ENCODE data around the gene NCKAP5L.
"Not testable (repeated sequence)": the region's sequence is repeated elsewhere in the genome, so short reads cannot be mapped to it uniquely, and the experiment has no call there.

Gene NCKAP5L

DNA sequence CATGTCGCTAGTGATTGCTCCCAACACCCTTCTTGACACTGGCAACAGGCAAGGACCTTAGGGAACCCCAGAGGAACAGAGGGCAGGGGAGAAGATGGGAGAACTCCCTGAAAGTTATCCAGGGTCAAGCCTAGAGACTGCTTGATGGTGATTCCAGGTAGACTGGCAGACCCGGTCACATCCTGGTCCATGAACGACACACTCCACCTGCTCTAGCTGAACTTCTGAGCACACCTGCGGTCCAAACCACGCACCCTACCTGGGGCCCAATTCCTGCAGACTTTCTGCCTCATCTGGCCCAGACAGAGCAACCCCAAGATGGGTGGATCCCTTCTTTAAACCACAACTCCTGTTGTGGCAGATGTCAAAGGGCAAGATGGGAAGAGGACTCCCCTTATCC, 34.2 kb downstream of the NCKAP5L start:
- H3K27ac Mint-ChIP-seq: no peak overlapping the region
- H3K9me3 Mint-ChIP-seq: no peaks in the 10 kb centered on the region
- no peaks in the 10 kb centered on the region for H3K27me3 Mint-ChIP-seq (ENCODE audit: low read depth)
- H3K36me3 Mint-ChIP-seq (ENCODE audit: low read depth): no peaks in the 10 kb centered on the region
- no peak overlapping the region for H3K4me3 Mint-ChIP-seq
- H3K4me1 Mint-ChIP-seq (ENCODE audit: low read depth): no peaks in the 10 kb centered on the region

DNA sequence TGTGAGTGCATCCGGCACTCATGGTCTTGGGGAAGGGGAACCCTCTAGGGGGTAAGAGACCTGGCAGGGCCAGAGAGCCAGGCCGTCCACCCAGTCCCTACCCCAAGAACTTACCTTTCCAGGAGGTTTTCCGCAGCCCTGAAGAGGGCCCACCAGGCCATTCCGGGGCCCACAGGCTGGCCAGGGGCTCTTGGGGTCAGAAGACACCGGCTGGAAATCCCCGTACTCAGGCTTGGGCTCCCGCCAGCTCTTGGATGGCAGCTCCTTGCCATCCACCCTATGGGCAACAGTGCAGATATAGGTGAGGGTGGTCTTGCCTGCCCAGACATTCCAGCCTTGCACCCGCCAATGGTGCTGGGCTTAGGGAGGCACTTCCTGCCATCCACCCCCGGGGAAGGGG, 34.6 kb downstream of the NCKAP5L start:
- Mint-ChIP-seq H3K4me1 (ENCODE audit: low read depth) (no peaks in the 10 kb centered on the region), H3K9me3 (no peaks in the 10 kb centered on the region), H3K4me3 (no peak overlapping the region), H3K27me3 (ENCODE audit: low read depth) (no peaks in the 10 kb centered on the region), H3K36me3 (ENCODE audit: low read depth) (no peaks in the 10 kb centered on the region), H3K27ac (no peak overlapping the region)

DNA sequence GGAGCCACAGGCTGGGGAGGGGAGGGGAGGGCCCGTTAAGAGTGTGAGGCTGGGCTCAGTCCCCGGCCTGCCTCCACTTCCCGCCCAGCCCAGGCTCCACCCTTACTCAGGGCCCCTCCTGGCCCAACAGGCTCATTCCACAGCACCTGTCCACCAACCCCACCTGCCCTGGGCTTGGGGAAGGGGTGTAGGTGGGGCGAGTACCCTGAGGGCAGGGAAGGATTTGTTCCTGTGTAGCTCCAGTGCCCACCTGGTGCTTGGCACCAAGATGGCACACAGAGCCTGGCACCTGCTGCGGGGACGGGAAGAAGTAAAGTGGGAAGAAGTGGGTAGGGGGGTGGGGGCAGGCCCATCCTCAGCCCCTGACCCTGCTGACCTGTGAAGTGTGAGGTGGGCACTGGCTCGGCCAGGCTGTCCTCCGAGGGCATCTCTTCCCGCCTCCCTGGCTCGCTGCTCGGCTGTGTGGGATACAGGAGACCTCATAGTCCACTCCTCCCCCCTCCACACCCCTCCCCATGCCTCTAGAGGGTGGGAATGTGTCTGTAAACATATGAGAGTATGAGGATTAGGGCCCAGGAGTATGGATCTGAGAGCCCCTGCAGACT, 35.1 kb downstream of the NCKAP5L start:
- Mint-ChIP-seq H3K36me3 (ENCODE audit: low read depth) (no peaks in the 10 kb centered on the region), H3K27ac (no peak overlapping the region), H3K27me3 (ENCODE audit: low read depth) (no peaks in the 10 kb centered on the region), H3K9me3 (no peaks in the 10 kb centered on the region), H3K4me1 (ENCODE audit: low read depth) (no peaks in the 10 kb centered on the region), H3K4me3 (no peak overlapping the region)

DNA sequence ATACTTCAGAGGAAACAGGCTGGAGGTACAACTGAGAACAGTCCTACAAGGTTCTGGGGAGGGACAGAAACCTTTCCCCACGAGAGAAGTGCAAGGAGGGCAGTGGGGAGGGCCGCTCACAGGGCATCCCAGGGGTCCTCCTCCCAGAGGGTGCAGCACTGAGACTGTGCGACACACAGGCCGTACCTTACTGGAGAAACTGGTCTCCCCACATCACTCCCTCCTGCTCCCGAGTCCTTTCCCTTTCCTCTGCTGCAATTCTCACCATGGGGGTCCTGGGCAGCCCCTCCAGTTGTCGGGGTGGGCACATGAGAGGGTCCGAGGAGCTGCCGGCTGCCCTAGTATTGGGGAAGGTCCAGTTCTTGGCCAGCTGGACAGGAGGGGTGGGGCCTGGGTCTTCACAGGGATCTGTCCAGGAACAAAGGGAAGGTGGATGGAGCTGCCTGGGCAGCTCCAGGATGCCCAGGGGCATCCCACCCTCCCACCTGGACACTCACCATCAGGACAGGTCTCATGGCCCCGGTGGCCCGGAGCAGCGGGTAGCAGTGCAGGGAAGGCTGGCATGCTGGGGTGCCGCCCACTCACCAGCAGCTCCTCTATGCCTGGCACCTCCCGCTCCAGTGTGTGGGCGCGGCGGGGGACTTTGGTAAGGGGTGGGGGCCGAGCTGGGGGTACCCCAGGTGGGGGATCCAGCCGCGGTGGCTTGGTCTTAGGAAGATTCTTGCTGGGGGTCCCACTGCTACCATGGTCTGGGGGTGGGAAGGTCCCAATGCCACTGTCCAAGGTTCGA, 35.8 kb downstream of the NCKAP5L start:
- H3K4me1 Mint-ChIP-seq (ENCODE audit: low read depth): no peaks in the 10 kb centered on the region
- no peaks in the 10 kb centered on the region for H3K27me3 Mint-ChIP-seq (ENCODE audit: low read depth)
- no peak overlapping the region for H3K27ac Mint-ChIP-seq

DNA sequence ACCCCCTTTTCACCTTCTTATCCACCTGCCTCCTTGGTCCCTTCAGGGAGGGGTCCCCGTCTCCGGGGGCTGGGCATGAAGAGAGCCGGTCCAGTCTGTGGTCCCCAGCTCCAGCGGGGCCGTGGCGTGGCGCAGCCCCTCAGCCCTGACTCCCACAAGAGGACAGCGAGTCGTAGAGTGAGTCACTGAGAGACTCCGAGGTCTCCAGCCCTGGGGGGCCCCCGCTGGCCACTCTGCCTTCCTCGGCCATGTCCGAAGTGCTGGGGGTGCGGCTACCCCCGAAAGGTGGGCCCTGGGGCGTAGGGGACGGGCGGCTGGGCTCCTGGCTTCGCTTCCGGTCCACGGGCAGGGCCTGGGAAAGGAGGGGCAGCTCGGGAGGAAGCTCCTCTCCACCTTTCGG, 36.5 kb downstream of the NCKAP5L start:
- peaks cover 4% of the 10 kb centered on the region for H3K9me3 Mint-ChIP-seq
- H3K36me3 Mint-ChIP-seq (ENCODE audit: low read depth): no peaks in the 10 kb centered on the region
- H3K27me3 Mint-ChIP-seq (ENCODE audit: low read depth): no peaks in the 10 kb centered on the region
- H3K4me3 Mint-ChIP-seq: no peak overlapping the region
- no peaks in the 10 kb centered on the region for H3K4me1 Mint-ChIP-seq (ENCODE audit: low read depth)
- H3K27ac Mint-ChIP-seq: no peak overlapping the region

More for the DNA sequence above, 35.8 kb downstream of the NCKAP5L start:
- Mint-ChIP-seq H3K9me3 (peaks cover 4% of the 10 kb centered on the region), H3K36me3 (ENCODE audit: low read depth) (no peaks in the 10 kb centered on the region), H3K4me3 (no peak overlapping the region)

DNA sequence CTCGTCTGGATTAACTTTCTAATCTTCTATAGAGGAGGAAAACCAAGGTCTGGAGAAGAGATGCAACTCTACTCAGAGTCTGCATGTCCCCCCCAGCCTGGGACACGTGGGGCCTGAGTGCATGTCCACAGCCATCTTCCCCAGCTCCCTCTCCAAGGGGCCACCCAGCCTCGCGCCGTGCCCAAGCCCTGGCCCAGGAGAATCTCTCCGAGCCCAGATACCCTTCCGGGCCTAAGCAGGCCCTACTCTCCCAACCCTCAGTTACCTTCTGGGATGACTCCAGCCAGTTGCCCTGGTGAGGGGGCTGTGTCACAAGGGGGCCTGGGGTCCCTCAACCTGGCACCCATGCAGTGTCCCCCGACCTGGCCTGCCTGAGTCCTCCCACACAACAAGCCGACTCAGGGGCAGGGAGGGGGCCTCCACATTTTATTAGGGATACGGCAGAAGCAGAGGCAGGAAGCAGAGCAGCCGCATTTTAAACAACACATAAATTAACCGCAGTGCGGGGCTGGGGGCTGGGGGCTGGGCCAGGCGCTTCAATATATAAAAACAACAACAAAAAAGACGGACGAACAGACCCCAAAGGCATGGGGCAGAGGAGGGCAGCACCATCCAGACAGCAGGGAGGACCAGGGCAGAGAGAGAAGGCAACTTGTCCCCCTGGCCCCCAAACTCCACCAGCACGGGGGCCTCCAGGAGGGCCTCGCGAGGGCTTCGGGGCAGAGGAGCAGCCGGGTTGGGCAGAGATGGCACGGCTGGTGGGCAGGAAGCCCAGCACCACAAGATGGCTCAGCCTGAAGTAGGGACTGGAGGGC, 37.3 kb downstream of the NCKAP5L start:
- no peaks in the 10 kb centered on the region for H3K36me3 Mint-ChIP-seq (ENCODE audit: low read depth)
- H3K4me3 Mint-ChIP-seq: no peak overlapping the region
- H3K27ac Mint-ChIP-seq: no peak overlapping the region
- no peaks in the 10 kb centered on the region for H3K27me3 Mint-ChIP-seq (ENCODE audit: low read depth)
- H3K4me1 Mint-ChIP-seq (ENCODE audit: low read depth): no peaks in the 10 kb centered on the region
- H3K9me3 Mint-ChIP-seq: peaks cover 4% of the 10 kb centered on the region

DNA sequence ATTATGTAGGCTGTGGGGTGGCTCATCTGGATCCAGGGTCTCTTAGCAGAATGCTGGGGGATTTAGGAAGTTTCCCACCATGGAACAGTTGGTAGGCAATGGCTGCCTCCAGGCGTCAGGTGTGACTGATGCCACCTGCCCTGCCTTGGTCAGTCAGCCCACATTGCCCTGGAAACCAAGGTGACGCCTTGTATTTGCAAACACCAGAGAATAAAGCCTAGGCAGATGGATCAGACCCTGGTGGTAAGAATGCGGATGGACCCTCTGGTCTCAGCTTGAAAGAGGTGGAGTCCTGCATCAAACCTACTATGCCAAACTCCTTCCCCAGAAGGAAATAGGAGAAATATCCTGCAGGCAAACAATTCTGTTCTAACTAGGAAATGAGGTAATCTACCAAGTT, 38.2 kb downstream of the NCKAP5L start:
- Mint-ChIP-seq H3K27me3 (ENCODE audit: low read depth) (peaks cover 3% of the 10 kb centered on the region), H3K4me1 (ENCODE audit: low read depth) (no peaks in the 10 kb centered on the region), H3K9me3 (peaks cover 4% of the 10 kb centered on the region), H3K27ac (no peak overlapping the region), H3K4me3 (no peak overlapping the region), H3K36me3 (ENCODE audit: low read depth) (no peaks in the 10 kb centered on the region)

DNA sequence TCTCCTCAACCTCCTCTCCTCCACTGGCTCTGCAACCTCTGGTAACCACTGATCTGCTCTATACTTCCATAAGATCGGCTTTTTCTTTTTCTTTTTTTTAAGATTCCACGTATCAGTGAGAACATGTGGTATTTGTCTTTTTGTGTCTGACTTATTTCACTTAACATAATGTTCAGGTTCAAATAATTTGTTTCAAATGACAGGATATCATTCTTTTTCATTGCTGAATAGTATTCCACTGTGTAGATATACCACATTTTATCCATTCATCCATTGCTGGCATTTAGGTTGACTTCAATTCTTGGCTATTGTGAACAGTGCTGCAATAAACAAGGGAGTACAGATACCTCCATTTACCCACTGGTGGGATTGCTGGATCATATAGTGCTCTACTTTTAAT, 40.5 kb downstream of the NCKAP5L start:
- H3K9me3 Mint-ChIP-seq: peaks cover 4% of the 10 kb centered on the region
- no peaks in the 10 kb centered on the region for H3K36me3 Mint-ChIP-seq (ENCODE audit: low read depth)
- H3K4me3 Mint-ChIP-seq: no peak overlapping the region
- no peaks in the 10 kb centered on the region for H3K4me1 Mint-ChIP-seq (ENCODE audit: low read depth)
- no peak overlapping the region for H3K27ac Mint-ChIP-seq
- H3K27me3 Mint-ChIP-seq (ENCODE audit: low read depth): peaks cover 15% of the 10 kb centered on the region

DNA sequence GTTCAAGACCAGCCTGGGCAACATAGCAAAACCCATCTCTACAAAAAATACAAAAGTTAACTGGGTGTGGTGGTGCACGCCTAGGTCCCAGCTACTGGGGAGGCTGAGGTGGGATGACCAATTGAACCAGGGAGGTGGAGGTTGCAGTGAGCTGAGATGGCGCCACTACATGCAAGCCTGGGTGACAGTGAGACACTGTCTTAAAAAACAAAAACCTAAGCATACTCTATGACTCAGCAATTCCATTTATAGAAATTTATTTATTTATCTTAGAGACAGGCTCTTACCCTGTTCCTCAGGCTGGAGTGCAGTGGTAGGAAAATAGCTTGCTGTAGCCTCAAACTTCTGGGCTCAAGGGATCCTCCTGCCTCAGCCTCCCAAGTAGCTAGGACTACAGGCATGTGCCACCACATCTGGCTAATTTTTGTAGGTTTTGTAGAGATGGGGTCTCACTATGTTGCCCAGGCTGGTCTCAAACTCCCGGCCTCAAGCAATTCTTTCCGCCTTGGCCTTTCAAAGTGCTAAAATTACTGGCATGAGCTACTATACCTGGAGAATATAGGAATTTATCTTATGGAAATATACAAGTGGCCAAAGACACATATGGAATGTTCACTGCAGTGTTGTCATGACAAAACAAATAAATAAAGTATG, 43.3 kb downstream of the NCKAP5L start:
- Mint-ChIP-seq H3K4me1 (ENCODE audit: low read depth) (no peaks in the 10 kb centered on the region), H3K36me3 (ENCODE audit: low read depth) (no peaks in the 10 kb centered on the region), H3K9me3 (peaks cover 4% of the 10 kb centered on the region), H3K27me3 (ENCODE audit: low read depth) (peaks cover 33% of the 10 kb centered on the region), H3K4me3 (no peak overlapping the region), H3K27ac (no peak overlapping the region)

DNA sequence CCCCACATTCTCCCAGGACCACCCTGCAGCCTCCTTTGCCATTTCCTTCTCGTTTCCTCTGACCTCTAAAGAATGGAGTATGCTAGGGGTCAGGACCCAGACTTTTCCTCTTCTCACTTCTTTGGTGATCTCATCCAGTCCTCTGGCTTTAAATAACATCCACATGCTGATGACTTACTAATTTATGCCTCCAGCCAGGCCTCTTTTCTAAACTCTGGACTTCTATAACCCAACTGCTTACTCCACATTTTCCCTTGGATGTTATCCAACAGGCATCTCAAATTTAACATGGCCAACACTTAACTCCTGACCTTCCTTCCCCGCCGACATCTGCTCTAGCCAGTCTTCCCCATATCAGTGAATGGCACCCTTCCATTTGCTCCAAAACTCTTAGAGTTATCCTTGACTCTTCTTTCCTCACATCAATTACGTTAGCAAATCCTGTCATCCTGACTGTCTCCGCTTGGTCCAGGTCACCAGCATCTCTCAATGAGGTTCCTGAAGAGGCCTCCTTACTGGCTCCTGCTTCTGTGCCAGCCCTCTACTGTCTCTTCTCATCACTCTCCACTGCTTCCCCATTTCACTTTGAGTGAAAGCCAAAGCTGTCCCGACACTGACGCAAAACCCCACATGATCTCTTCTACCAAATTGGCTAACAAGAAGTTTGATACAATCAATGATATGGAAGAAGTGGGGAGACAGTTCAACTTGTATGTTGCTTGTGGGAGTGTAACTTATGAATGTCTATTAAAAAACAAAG, 44.1 kb downstream of the NCKAP5L start:
- peaks cover 41% of the 10 kb centered on the region for H3K27me3 Mint-ChIP-seq (ENCODE audit: low read depth)
- no peaks in the 10 kb centered on the region for H3K36me3 Mint-ChIP-seq (ENCODE audit: low read depth)
- H3K27ac Mint-ChIP-seq: no peak overlapping the region

DNA sequence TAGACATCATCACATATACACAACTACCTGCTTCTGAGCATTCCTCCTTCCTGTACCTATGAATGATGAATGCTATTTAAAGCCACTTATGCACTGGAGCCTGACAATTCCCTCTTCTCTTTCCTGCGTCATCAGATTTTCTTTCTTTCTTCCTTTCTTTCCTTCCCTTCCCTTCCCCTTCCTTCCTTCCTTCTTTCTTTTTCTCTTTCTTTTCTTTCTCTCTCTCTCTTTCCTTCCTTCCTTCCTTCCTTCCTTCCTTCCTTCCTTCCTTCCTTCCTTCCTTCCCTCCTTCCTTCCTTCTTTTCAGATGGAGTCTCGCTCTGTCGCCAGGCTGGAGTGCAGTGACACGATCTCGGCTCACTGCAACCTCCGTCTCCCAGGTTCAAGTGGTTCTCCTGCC, 47.3 kb downstream of the NCKAP5L start:
- H3K27ac Mint-ChIP-seq; H3K9me3 Mint-ChIP-seq; H3K36me3 Mint-ChIP-seq (ENCODE audit: low read depth); H3K4me3 Mint-ChIP-seq: not testable (repeated sequence)
- peaks cover 15% of the 10 kb centered on the region for H3K4me1 Mint-ChIP-seq (ENCODE audit: low read depth)
- peaks cover 42% of the 10 kb centered on the region for H3K27me3 Mint-ChIP-seq (ENCODE audit: low read depth)

More for the DNA sequence above, 44.1 kb downstream of the NCKAP5L start:
- peaks cover 1% of the 10 kb centered on the region for H3K4me1 Mint-ChIP-seq (ENCODE audit: low read depth)
- no peak overlapping the region for H3K4me3 Mint-ChIP-seq
- peaks cover 4% of the 10 kb centered on the region for H3K9me3 Mint-ChIP-seq

DNA sequence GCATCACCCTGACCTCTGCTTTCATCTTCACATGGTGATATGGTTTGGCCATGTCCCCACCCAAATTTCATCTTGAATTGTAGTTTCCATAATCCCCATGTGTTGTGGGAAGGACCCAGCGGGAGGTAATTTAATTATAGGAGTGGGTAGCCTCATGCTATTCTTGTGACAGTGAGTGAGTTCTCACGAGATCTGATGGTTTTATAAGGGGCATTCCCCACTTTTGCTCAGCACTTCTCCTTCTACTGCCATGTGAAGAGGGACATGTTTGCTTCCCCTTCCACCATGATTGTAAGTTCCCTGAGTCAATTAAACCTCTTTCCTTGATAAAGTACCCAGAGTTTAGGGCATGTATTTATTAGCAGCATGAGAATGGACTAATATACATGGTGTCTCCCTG, 48.6 kb downstream of the NCKAP5L start:
- Mint-ChIP-seq H3K4me1 (ENCODE audit: low read depth) (peaks cover 18% of the 10 kb centered on the region), H3K9me3 (no peaks in the 10 kb centered on the region), H3K27me3 (ENCODE audit: low read depth) (peaks cover 39% of the 10 kb centered on the region), H3K4me3 (no peak overlapping the region), H3K27ac (no peak overlapping the region), H3K36me3 (ENCODE audit: low read depth) (no peaks in the 10 kb centered on the region)

DNA sequence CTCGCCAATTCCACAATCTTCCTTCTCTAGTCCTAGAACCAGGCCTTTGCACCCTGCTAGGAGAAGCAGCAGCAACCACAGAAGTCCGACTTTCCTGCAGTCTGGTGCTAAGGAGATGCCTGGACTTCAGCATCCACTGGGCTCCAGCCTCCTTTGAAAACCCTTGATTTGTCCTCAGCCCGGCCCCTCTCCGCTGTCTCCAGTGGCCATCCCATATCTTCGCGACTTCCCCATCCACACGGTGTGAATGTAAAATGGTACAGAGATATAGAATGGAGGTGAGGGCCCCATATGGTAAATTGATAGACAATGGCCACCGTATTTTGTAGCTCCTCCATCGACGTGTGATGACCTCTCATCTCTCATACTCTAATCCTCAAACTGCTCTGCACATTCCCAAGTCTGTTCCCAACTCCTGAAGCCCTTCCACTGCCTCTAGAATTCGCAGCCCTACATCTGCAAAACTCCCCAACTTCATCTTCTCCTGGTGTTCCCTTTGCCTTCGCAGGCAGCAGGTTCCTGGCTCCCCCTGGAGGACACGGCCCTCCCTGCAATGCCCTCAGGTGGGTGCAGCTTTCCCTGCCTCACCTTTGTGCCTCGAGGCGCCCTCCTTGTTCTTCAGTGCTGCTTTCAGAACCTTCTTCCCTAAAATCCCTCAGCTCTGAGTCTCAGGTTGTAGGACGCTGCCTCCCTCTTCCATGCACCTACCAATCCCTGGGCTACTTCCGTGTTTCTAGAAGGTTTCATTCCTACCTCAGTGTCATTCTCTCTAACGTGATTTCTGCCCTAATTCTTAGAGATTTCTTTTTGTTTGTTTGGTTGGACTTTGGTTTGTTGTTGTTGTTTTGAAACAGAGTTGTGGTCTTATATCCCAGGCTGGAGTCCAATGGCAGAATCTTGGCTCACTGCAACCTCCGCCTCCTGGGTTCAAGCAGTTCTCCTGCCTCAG, 50.1 kb downstream of the NCKAP5L start:
- no peaks in the 10 kb centered on the region for H3K9me3 Mint-ChIP-seq
- H3K36me3 Mint-ChIP-seq (ENCODE audit: low read depth): no peaks in the 10 kb centered on the region
- H3K4me3 Mint-ChIP-seq: no peak overlapping the region
- peak overlapping the region; percentile 0 for H3K27ac Mint-ChIP-seq
- peaks cover 18% of the 10 kb centered on the region for H3K4me1 Mint-ChIP-seq (ENCODE audit: low read depth)
- H3K27me3 Mint-ChIP-seq (ENCODE audit: low read depth): peaks cover 27% of the 10 kb centered on the region

Measured in T-helper 1 cell treated with Interleukin-12 subunit alpha and Interleukin-12 subunit beta and Interleukin-4 antibody, amounts not matched to agents 30 μg/mL and 1 μg/mL, for 36 hours (primary cell).